Esophagus mucosa (tissue), 1 donor: Measurements from ENCODE around the gene SLC5A1. TPM values are rescaled to one million over a fixed set of nuclear protein-coding genes. Genes with fewer than 3 reads are reported as not detected.
"Not testable (repeated sequence)": the region's sequence is repeated elsewhere in the genome, so short reads cannot be mapped to it uniquely, and the experiment has no call there.

Experiments used
- ATAC-seq: fragments of 200-7000 bp; cut with Tn5 transposase; one replicate; pipeline ENCODE4 v1.9.1; 2020
- total RNA-seq: library from RNA; stranded (reverse); gene quantifications from one replicate; pipeline ENCODE4 v1.2.4, GENCODE V29; 2023
- donor health status: DM: yes; HTN: yes; CAD: no.

Gene SLC5A1
- total RNA-seq, 1 donor from 2014 or later = 8.1 TPM

- not testable (repeated sequence) for ATAC-seq
These were observed 107.6 kb downstream of the SLC5A1 start for GRCh38 chr22:32150647-32151046.

GRCh38 chr22:32151641-32152040, 108.6 kb downstream of the SLC5A1 start:
- not testable (repeated sequence) for ATAC-seq

- ATAC-seq = not testable (repeated sequence)
These were observed 111.7 kb downstream of the SLC5A1 start for GRCh38 chr22:32154727-32155126.

- not testable (repeated sequence) for ATAC-seq
These were observed 114.6 kb downstream of the SLC5A1 start for GRCh38 chr22:32157632-32158031.

- no peak for ATAC-seq
These were observed 115.9 kb downstream of the SLC5A1 start, which contains the start of gene C22orf42 for GRCh38 chr22:32158712-32159533. C22orf42 (minus strand) TSS chr22:32159303; CDS start chr22:32159215, 88 bp downstream.

- not testable (repeated sequence) for ATAC-seq
These were observed 117.3 kb downstream of the SLC5A1 start for GRCh38 chr22:32160411-32160810.

Other genes with a start within 250 kb of the SLC5A1 start
- gene YWHAH, start 98.7 kb upstream of the SLC5A1 start, total RNA-seq = 58.3 TPM
- gene C22orf42, start 116.0 kb downstream of the SLC5A1 start, total RNA-seq = not detected
- gene RFPL2, start 161.8 kb downstream of the SLC5A1 start, total RNA-seq = not detected
- gene SLC5A4, start 212.1 kb downstream of the SLC5A1 start, total RNA-seq = 0.24 TPM